ENCODE results near the gene HLA-DPB1.
"Not testable (repeated sequence)": the region's sequence is repeated elsewhere in the genome, so short reads cannot be mapped to it uniquely, and the experiment has no call there.

The HLA-DPB1 gene

GRCh38 chr6:33071569-33071968 is 4.2 kb upstream of the HLA-DPB1 start:
- no peak for DNase-seq (ENCODE audit: low read depth, low spot score)

GRCh38 chr6:33072508-33073100 is 3.2 kb upstream of the HLA-DPB1 start:
- DNase-seq (ENCODE audit: low read depth, low spot score) = no peak

GRCh38 chr6:33073431-33073871 is 2.3 kb upstream of the HLA-DPB1 start, which contains the start of gene HLA-DPA1:
Gene HLA-DPA1, minus strand, starts transcription at chr6:33073649.
- DNase-seq (ENCODE audit: low read depth, low spot score) = no peak

GRCh38 chr6:33075208-33075567 is 602 bp upstream of the HLA-DPB1 start:
- DNase-seq (ENCODE audit: low read depth, low spot score) = no peak

- DNase-seq (ENCODE audit: low read depth, low spot score) = no peak
Measured at GRCh38 chr6:33076406-33076934, 680 bp downstream of the HLA-DPB1 start.

GRCh38 chr6:33077908-33078307 is 2.1 kb downstream of the HLA-DPB1 start:
- no peak for DNase-seq (ENCODE audit: low read depth, low spot score)

- no peak for DNase-seq (ENCODE audit: low read depth, low spot score)
Measured at GRCh38 chr6:33078442-33078841, 2.7 kb downstream of the HLA-DPB1 start.

GRCh38 chr6:33078919-33079521 is 3.2 kb downstream of the HLA-DPB1 start:
- DNase-seq (ENCODE audit: low read depth, low spot score) = no peak

GRCh38 chr6:33079580-33079979 is 3.8 kb downstream of the HLA-DPB1 start:
- DNase-seq (ENCODE audit: low read depth, low spot score) = no peak

GRCh38 chr6:33080127-33081089 is 4.6 kb downstream of the HLA-DPB1 start:
- no peak for DNase-seq (ENCODE audit: low read depth, low spot score)

GRCh38 chr6:33081098-33081824 is 5.5 kb downstream of the HLA-DPB1 start:
- no peak for DNase-seq (ENCODE audit: low read depth, low spot score)

- DNase-seq (ENCODE audit: low read depth, low spot score) = no peak
Measured at GRCh38 chr6:33082702-33083101, 6.9 kb downstream of the HLA-DPB1 start.

- DNase-seq (ENCODE audit: low read depth, low spot score) = no peak
Measured at GRCh38 chr6:33085627-33086026, 9.8 kb downstream of the HLA-DPB1 start.

- no peak for DNase-seq (ENCODE audit: low read depth, low spot score)
Measured at GRCh38 chr6:33088258-33088930, 12.6 kb downstream of the HLA-DPB1 start.

GRCh38 chr6:33088931-33089620 is 13.3 kb downstream of the HLA-DPB1 start:
- DNase-seq (ENCODE audit: low read depth, low spot score) = no peak

- DNase-seq (ENCODE audit: low read depth, low spot score) = no peak
Measured at GRCh38 chr6:33091957-33092356, 16.2 kb downstream of the HLA-DPB1 start.

GRCh38 chr6:33092385-33092784 is 16.6 kb downstream of the HLA-DPB1 start:
- no peak for DNase-seq (ENCODE audit: low read depth, low spot score)

GRCh38 chr6:33093855-33094254 is 18.1 kb downstream of the HLA-DPB1 start:
- DNase-seq (ENCODE audit: low read depth, low spot score) = no peak

- DNase-seq (ENCODE audit: low read depth, low spot score) = no peak
Measured at GRCh38 chr6:33095681-33096080, 19.9 kb downstream of the HLA-DPB1 start.

GRCh38 chr6:33101121-33101737 is 25.4 kb downstream of the HLA-DPB1 start:
- DNase-seq (ENCODE audit: low read depth, low spot score) = not testable (repeated sequence)

Data from brain pericyte (primary cell).